GM21381 (cell line): Measurements from ENCODE around the gene OVOL3.
"Not testable (repeated sequence)": the region's sequence is repeated elsewhere in the genome, so short reads cannot be mapped to it uniquely, and the experiment has no call there.

Source experiments
- ATAC-seq: cut with Tn5 transposase; IDR thresholded peaks from one replicate; pipeline ENCODE4 v1.9.1; 2021; ENCODE audit warnings: mild to moderate bottlenecking, moderate library complexity; ENCODE audit not compliant: unreplicated experiment

OVOL3 gene

DNA sequence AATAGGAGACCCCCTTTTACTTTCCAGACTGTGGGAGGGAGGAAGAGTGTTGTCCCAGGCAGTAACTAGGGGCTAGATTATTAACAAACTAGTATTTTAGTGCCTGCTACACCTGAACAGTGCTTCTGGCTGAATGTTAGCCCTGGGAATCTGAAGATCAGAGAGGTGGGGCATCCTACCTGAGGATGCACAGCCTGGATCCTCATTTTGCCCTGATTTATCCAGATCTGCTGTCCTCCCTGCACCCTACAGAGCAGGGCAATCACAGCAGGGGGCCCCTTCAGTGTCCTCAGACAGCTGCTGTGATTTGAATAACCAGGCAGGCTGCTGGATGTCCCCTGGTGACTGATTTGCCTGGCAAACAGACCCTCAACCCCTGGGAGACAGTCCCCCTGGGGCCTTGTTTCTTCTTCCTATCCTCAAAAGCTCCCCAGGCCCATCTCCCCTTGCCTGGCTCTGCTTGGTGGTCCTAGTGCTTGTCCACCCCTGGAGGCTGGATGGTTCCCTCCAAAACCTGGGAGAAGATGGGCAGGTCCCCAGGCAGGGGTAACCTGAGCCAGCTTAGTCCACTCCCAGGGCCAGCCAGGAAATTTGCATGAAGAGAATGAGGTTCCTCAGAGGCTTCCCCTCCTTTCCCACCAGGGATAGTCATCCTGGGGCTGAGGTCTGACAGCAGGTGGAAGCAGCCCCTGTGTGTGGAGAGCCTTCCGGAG lies at the start of gene OVOL3:
TSS of gene OVOL3 (plus strand) at position 657 of the 713 bp plus-strand sequence. CDS start 60 bp downstream, outside the sequence.
- ATAC-seq = no peak

GRCh38 chr19:36061367-36061766 lies 49.6 kb upstream of the OVOL3 start:
- no peak for ATAC-seq

DNA sequence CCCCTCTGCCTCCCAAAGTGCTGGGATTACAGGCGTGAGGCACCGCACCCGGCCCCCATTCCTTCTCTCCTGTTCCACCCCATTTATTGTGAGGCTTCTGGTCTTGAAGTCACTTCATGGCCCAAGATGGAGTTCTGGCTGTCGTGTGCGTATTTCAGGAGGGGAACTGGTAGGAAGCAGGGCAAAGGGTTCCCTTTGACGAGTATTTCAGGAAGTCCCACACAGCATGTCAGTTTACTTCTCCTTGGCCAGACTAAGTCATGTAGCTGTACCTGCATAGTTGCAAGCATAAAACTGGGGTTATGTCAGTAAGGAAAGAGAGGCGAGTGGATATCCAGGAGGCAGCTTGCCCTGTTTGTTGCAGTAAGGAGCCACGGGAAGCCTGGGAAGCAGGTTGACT lies 46.1 kb upstream of the OVOL3 start:
- ATAC-seq = no peak

DNA sequence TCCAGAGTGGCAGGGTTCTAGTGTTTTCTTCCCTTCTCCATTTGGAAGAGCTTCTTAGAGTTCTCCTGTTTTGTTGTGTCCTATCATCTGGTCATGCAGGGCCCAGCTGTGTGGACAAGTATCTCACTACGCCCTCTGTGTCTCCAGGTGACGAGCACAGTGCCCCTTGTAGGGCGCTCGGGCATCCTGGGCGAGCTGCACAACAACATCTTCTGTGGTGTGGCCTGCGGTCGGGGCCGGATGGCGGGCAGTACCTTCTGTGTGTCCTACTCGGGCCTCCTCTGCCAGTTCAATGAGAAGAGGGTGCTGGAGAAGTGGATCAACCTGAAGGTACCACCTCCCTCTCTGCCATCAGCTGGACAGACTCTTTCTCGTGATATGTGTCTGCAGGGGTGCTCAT lies 43.3 kb upstream of the OVOL3 start:
- no peak for ATAC-seq

DNA sequence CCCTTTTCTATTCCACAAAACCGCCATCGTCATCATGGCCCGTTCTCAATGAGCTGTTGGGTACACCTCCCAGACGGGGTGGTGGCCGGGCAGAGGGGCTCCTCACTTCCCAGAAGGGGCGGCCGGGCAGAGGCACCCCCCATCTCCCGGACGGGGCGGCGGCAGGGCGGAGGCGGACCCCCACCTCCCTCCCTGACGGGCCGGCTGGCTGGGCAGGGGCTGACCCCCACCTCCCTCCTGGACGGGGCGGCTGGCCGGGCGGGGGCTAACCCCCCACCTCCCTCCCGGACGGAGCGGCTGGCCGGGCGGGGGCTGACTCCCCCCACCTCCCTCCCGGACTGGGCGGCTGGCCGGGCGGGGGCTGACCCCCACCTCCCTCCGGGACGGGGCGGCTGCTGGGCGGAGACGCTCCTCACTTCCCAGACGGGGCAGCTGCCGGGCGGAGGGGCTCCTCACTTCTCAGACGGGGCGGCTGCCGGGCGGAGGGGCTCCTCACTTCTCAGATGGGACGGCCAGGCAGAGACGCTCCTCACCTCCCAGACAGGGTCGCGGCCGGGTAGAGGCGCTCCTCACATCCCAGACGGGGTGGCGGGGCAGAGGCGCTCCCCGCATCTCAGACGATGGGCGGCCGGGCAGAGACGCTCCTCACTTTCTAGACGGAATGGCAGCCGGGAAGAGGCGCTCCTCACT lies 42.0 kb upstream of the OVOL3 start:
- ATAC-seq = not testable (repeated sequence)

DNA sequence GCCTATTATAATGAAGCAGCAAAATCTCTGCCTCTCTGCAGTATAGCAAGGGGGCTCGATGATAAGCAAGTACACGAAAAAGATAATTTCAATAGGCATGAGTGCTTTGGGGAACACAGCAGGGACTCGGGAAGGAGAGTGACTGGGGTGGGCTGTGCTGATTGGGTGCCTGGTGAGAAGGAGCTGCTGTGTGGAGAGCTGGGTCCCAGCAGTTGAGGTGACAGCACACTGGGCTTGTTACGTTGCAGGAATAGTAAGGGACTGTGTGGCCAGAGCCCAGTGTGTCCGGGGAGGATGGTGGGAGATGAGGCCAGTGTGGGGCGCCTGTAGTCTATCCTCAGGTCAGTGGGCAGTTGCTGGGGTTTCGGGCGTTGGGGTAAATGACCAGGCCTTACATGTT lies 38.9 kb upstream of the OVOL3 start:
- no peak for ATAC-seq

DNA sequence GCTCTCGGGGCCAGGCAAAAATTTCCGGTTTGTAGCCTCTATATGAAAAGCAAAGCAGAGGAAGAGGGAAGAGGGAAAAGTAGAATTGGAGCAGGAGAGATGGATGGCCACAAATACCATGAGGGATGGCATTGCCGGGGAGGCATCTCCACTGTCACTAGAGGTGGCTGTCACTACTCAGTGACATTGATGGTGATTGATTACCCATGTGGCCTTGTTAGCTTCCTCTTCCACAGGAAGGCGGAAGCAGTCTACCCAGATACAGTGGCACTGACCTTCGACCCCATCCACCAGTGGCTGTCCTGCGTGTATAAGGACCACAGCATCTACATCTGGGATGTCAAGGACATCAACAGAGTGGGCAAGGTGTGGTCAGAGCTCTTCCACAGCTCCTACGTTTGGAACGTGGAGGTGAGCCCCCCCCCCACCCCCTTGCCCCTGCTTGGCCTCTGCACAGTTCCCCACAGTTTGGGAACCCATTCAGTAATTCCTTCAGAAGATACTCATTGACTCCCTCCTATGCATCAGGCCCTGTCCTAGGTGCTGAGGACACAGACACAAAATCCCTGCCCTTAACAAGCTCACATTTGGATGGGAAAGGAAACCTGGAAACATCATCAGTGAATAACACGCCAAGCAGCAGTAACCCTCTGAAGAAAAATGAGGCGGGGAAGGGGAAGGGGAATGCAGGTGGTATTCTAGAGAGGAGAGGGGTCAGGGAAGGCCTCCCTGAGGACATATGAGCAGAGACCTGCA lies 37.6 kb upstream of the OVOL3 start:
- no peak for ATAC-seq

- ATAC-seq = no peak
Measured at GRCh38 chr19:36079389-36079945, 31.5 kb upstream of the OVOL3 start.

DNA sequence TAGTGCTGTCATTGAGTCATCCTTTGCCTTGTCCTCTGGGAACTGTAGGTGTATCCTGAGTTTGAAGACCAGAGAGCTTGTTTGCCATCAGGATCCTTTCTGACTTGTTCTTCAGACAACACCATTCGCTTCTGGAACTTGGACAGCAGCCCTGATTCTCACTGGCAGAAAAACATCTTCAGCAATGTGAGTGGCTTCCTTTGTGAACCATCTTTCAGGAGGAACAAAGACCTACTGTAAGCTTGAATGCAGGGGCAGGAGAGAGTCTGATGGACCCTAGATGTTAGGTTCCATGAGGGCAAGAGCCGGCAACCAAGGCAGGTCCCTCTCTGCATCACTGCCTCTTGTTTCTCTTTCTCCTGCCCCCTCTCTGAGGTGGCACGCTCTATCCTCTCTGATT lies 29.6 kb upstream of the OVOL3 start:
- no peak for ATAC-seq

DNA sequence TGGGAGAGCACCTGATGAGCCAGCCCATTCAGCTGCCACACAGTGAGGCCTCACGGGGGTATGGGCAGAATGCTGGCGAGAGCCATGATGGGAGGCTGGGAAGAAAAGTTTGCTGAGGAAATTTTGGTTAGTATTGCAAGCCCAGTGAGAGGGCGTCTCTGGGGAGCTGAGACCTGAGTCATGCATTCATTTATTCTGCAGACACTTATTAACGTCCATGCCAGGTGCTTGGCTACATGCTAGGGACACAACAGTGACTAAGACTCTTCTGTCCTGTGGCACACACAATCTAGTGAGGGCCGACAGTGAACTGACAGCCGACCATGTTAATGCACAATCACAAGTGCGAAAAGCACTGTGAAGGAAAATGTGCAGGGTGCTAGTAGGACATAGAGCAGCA lies 29.0 kb upstream of the OVOL3 start:
- no peak for ATAC-seq

GRCh38 chr19:36082916-36083315 lies 28.0 kb upstream of the OVOL3 start:
- no peak for ATAC-seq

DNA sequence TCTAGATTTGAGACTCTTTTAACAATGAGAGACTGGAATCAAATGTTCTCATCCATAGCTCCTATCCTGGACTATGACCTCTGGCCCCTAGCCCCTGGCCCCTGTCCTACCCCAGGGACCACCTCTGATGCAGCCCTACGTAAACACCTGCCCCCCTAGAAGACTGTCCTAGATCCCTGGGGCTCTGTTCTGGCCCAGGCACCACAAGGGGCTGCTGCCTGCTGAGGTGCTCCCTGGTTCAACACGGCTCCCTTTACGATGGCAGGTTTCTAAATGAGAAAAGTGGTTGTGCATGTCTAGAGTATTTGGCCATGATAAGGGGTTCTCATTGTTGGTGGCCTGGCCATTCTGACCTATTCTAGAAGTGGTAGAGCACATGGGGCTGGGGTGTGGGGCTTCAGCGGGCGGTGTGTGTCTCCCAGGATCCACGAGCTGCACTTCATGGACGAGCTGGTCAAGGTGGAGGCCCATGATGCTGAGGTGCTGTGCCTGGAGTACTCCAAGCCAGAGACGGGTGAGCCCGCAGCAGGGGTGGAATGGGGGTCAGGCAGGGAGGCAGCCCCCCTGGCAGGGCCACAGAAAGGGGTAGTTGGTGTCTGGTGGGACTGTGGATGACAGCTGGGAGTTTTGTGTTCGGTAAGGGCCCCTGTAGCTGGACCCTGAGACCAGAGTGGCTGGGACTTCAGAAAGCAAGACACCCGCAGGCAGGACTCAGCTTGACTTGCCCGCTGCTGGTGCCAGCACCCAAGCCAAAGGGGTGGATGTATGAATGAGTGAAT lies 26.5 kb upstream of the OVOL3 start:
- ATAC-seq = no peak

DNA sequence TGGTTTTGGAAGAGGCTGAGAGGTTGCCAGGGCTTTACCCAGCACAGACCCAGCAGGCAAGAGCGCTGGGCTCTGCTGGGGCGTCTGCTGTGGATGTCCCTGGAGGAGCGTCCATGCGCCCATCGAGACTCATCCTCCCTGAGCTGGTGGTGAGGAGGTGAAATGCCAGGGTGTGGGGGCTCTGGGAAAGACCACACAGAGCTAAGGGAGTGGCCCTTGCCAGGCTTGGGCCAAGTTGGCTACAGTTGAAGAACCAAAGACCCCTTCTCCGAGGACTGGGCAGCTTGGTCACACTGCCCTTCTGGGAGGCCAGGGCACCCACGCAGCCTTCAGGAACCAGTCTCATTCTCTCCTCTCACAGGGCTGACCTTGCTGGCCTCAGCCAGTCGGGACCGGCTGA lies 24.6 kb upstream of the OVOL3 start:
- no peak for ATAC-seq

GRCh38 chr19:36089847-36090246 lies 21.1 kb upstream of the OVOL3 start:
- no peak for ATAC-seq

DNA sequence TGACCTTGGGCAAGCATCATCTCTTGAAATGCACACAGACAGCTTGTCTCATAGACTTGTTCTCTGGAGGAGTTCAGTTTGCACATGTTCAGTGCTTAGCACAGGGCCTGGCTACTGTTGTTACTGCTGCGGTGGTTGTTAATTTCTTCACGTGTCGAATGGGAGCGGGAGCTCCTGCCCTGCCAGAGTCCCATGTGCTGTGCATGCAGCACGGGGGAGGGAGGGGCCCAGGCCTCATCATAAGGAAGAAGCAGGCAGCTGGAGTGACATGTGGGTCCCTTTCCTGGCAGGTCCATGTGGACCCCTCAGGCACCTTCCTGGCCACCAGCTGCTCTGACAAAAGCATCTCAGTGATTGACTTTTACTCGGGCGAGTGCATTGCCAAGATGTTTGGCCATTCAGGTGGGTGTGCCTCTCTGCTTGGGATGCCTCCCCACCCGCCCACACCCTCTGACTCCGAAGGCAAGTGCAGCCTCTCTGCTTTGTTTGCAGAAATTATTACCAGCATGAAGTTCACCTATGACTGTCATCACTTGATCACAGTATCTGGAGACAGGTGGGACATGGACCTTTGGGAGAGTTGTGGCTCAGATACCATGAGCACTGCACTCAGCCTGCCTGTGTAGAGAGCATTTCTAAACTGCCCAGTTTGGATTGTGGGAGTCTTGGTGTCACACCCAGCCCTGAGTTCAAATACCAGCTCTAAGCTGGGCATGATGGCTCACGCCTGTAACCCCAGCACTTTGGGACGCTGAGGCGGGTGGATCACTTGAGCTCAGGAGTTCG lies 19.8 kb upstream of the OVOL3 start:
- ATAC-seq = no peak

GRCh38 chr19:36092566-36092965 lies 18.4 kb upstream of the OVOL3 start:
- ATAC-seq = no peak

DNA sequence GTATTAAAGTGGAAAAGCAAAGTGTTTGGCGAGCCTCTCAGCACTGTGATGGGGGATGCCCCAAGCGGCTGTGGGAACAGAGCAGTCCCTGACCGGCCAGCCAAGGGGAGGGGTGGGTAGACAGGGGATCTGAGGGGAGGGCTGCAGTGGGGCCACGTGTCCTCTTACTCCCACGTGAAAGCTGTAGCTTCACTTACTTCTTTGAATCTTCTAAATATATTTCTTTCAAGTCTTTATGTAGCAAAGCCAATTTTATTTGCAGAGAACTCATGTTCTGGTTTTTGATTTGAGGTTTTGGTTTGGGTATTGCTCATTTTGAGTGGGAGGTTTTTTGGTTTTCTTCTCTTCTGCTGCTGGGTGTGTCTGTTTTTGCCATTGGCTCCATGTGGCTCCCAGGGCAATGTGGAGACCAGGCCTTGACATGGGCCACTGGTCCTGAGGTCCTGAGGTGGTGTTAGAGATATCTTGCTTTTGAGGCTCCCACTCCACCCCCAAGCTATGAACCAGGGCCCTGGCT lies 17.7 kb upstream of the OVOL3 start:
- no peak for ATAC-seq

DNA sequence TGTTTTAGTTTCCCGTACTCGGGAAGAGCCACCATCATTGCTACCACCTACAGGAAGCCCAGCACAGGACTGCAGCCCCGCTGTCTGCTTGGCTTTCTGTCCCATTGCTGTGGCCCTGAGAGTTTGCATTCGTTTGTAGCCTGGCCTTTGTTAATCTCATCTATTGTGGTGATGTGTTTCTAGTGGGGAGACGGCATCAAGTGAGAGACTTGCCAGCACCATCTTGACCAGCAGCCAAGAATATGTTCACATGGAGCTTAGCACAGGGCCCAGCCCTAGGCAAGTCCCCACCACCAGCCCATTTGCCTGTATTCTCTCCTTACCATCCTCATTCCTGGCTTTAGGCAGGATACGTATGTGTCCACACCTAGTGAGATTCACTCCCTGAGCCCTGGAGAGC lies 17.3 kb upstream of the OVOL3 start:
- ATAC-seq = no peak

- ATAC-seq = no peak
Measured at GRCh38 chr19:36097036-36097435, 13.9 kb upstream of the OVOL3 start.
